Jurkat, Clone E6-1 (cell line): ENCODE data around the gene UBAP2L.
"Not testable (repeated sequence)": the region's sequence is repeated elsewhere in the genome, so short reads cannot be mapped to it uniquely, and the experiment has no call there.

Source experiments
- DNase-seq: peaks from one replicate; pipeline ENCODE4 v3.0.0-alpha.2; 2011; ENCODE audit warnings: low read depth, low spot score
- H3K4me3 ChIP-seq: 2 replicates; pipeline ENCODE4 v1.5.1; 2011; ENCODE audit warnings: mild to moderate bottlenecking, low read length, control low read depth, moderate library complexity

UBAP2L gene

GRCh38 chr1:154198756-154199562 is 21.8 kb upstream of the UBAP2L start:
- DNase-seq = peak; percentile 57
- H3K4me3 ChIP-seq = no peak overlapping the region

DNA sequence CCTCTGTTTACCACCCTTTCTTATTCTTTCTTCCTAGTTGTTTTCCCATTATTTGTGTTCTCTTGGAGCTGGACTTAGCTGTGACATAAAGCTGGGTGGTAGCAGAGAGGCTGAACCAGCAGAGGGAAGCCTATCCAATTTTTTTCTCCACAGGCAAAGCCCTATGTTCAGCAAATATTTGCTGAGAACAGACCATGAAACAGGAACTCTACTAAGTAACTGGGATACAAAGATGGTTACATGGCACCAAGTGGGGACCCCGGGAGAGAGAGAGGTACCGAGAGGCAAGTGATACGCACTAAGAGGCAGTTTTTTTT is 21.2 kb upstream of the UBAP2L start:
- no peak for DNase-seq
- no peak overlapping the region for H3K4me3 ChIP-seq

DNA sequence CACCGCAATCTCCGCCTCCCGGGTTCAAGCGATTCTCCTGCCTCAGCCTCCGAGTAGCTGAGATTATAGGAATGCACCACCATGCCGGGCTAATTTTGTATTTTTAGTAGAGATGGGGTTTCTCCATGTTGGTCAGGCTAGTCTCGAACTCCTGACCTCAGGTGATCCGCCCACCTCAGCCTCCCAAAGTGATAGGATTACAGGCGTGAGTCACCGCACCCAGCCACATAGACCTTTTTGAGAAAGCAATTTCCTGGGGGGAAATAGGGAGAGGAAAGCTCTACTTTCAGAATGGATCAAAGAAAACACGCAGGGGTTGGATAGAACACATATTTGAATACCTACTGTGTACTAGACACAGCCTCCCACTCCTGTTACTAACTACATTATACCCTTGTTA is 15.0 kb upstream of the UBAP2L start:
- not testable (repeated sequence) for DNase-seq, H3K4me3 ChIP-seq

DNA sequence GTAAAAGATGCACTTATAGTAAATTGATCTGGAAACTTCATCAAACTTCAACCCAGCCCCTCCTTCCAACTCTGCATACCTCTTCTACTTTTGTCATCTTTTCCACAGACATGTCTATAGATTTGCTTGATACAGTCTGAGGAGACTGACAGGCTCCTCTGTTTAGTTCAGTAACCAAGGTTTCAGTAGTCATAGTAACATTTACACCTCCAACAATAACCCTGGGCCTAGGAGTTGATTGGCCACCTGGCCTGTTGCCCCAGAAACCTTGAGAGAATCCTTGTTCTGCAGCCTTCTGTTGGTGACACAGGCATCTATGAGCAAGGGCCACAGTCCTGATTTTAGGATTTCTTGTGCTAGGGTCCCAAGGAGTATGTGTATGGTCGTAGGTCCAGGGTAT is 14.6 kb upstream of the UBAP2L start, which contains the start of gene CFAP141:
Gene CFAP141, minus strand, starts transcription at position 138 of the 400 bp plus-strand sequence. Its CDS starts 26 bp downstream, at position 112.
- H3K4me3 ChIP-seq = no peak within 1 kb of the TSS
- DNase-seq = no peak

DNA sequence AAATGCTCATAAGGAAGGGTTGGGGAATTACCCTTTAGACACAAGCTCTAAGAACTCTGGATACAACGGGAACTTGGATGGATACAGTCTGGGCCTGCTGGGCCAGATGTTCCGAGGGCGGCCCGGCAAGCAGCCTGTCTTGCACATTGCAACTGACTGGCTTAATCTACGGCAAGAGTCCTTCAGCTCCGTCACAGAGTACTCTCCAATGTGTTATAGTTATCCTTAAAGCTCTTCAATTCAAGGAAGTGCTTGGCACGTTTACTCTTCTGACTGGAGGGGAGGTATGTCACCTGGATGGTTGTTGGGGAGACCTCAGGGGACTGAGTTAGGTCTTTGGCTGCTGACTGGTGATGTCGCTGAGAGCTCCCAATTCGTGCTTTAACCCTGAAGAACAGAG is 13.5 kb upstream of the UBAP2L start:
- no peak for DNase-seq
- no peak overlapping the region for H3K4me3 ChIP-seq

- no peak for DNase-seq
- H3K4me3 ChIP-seq = no peak overlapping the region
Measured at GRCh38 chr1:154208677-154209388, 11.9 kb upstream of the UBAP2L start.

DNA sequence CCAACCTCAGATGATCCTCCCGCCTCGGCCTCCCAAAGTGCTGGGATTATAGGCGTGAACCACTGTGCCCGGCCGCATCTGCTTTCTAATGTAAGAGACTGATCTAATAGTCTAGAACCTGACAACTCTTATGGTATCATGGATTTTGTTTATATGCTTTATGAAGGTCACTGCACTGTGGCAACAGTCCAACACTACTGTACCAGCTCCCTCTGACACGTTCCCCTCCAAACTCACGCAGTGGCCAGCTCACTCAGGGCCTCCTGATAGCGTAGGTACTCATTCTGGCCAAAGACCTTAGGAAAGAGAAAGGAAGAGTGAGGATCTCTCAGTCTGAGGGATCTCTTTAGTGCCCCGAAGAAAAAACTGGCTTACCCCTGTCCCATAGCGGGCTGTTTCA is 8.7 kb upstream of the UBAP2L start:
- H3K4me3 ChIP-seq = no peak overlapping the region
- DNase-seq = no peak

- no peak for DNase-seq
Measured at GRCh38 chr1:154213274-154213673, 7.5 kb upstream of the UBAP2L start.

GRCh38 chr1:154218545-154218944 is 2.2 kb upstream of the UBAP2L start:
- no peak for DNase-seq
- H3K4me3 ChIP-seq = peak overlapping the region; percentile 94

More at GRCh38 chr1:154213274-154213673, 7.5 kb upstream of the UBAP2L start:
- H3K4me3 ChIP-seq = no peak overlapping the region

DNA sequence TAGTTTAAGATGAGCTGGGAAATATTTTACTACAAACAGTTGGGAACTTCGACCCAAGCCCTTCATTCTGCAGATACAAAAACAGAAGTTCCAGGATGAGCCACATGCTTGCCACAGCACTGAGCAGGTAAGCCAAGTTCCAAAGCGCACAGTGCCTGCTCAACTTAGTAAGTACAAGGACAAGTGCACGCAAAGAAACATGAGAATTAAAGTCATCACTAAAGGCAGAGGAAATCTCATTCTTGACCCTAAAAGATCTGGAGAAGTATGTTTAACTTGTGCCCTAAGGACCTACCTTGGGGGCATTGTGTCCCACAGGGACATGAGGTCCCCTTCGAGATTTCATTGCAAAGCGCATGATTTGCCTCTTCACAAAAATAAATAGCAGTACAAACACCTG is 1.2 kb upstream of the UBAP2L start:
- no peak for DNase-seq
- H3K4me3 ChIP-seq = peak overlapping the region; percentile 94

DNA sequence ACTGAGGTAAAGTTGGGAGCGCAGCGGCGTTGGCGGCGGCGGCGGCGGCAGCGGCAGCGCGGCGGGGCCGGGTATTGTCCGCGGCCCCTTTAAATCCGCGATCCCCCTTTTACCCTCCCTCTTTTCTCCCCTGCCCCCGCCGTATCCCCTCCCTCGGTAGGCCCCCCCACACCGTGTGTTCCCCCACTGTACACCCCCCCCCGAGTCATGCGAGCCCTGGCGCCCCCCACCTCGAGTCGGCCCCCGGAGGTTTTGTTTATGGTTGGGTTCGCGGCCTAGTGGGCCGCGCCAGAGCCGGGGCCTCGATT is 169 bp downstream of the UBAP2L start:
- H3K4me3 ChIP-seq = peak overlapping the region; percentile 87
- DNase-seq = no peak

- no peak for DNase-seq
- H3K4me3 ChIP-seq = peak overlapping the region; percentile 87
Measured at GRCh38 chr1:154221278-154222001, 685 bp downstream of the UBAP2L start.

- peak overlapping the region; percentile 87; the same call in 1 of the 2 replicates for H3K4me3 ChIP-seq
- DNase-seq = no peak
Measured at GRCh38 chr1:154222518-154222917, 1.8 kb downstream of the UBAP2L start.

DNA sequence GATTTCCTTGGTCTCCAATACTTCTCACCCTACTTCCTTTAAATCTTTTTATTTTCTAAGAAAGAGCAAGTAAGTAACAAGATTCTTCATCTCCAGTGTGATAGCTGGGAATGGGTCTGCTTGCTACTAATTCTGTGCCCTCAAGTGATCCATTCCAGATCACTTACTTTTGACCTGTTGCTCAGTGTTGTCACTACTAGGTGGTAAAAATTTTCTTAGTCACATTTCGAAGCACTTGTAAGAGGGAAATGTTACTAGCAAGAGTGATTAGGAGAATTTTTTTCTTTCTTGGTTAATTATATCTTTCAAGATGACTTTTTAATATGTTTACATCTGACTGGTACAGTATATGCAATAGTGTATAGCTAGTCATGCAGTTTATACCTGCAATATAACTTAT is 2.2 kb downstream of the UBAP2L start:
- no peak for DNase-seq
- no peak overlapping the region for H3K4me3 ChIP-seq

DNA sequence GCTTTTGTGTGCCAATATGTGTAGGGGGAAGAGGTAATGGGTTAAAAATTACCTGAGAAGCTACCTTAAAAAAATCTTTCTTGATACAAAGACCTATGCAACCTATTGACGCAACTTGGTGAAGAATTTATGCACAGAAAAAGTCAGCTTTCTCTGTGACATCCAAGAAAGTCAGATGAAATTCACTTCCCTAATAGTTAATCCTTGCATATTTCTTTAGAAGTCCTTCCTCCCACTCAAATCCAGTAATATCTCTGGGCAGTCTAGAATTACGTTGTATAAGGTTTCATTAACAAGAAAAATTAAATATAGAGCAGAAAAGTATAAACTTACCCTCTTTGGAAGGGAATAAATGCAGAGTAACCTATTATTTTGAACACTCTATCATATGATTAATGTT is 2.9 kb downstream of the UBAP2L start:
- DNase-seq = no peak
- no peak overlapping the region for H3K4me3 ChIP-seq

DNA sequence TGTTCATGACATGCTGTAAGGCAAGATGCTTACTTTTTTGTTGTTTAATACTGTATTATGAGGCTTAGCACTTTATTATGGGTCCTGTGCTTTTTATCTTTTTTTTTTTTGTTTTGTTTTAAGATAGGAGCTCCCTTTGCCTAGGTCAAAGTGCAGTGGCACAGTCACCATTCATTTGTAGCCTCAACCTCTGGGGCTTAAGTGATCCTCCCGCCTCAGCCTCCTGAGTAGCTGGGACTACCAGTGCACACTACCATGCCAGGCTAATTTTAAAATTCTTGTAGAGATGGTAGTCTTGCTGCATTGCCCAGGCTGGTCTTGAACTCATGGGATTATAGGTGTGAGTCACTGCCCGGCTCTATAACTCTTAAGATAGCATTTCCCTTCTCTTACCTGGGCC is 4.6 kb downstream of the UBAP2L start:
- DNase-seq = no peak
- no peak overlapping the region for H3K4me3 ChIP-seq

- DNase-seq, H3K4me3 ChIP-seq: not testable (repeated sequence)
Measured at GRCh38 chr1:154231112-154231511, 10.4 kb downstream of the UBAP2L start.

- DNase-seq, H3K4me3 ChIP-seq: not testable (repeated sequence)
Measured at GRCh38 chr1:154233127-154233526, 12.4 kb downstream of the UBAP2L start.

GRCh38 chr1:154236855-154237254 is 16.1 kb downstream of the UBAP2L start:
- H3K4me3 ChIP-seq = no peak overlapping the region
- DNase-seq = no peak

- H3K4me3 ChIP-seq = no peak overlapping the region
- DNase-seq = no peak
Measured at GRCh38 chr1:154237435-154237834, 16.7 kb downstream of the UBAP2L start.
